Activated CD8-positive, alpha-beta memory T cell treated with anti-CD3 and anti-CD28 coated beads, Interleukin-2, amount 50 U/mL, for 48 hours (primary cell): ENCODE data around the gene RNF151.

ENCODE experiments used
- DNase-seq: peaks from one replicate; pipeline ENCODE4 v3.0.0-alpha.2; 2020

RNF151 gene

GRCh38 chr16:1978476-1979120 is 11.9 kb downstream of the RNF151 start:
- no peak for DNase-seq

GRCh38 chr16:1979271-1980029 is 12.8 kb downstream of the RNF151 start:
- no peak for DNase-seq

- no peak for DNase-seq
These were observed 13.5 kb downstream of the RNF151 start for GRCh38 chr16:1980030-1980769.

GRCh38 chr16:1980770-1981087 is 14.1 kb downstream of the RNF151 start:
- DNase-seq, result no peak

GRCh38 chr16:1981398-1981836 is 14.8 kb downstream of the RNF151 start, which contains the start of gene NOXO1:
Gene NOXO1 (minus strand): TSS chr16:1981469. CDS start chr16:1981179, 290 bp downstream.
- no peak for DNase-seq

GRCh38 chr16:1982013-1982433 is 15.4 kb downstream of the RNF151 start:
- no peak for DNase-seq

GRCh38 chr16:1982991-1983543 is 16.4 kb downstream of the RNF151 start:
- no peak for DNase-seq

GRCh38 chr16:1983544-1984346 is 17.1 kb downstream of the RNF151 start, which contains the start of gene GFER:
Gene GFER (plus strand): TSS chr16:1984193. CDS start chr16:1984219, 26 bp downstream.
- DNase-seq, result peak; percentile 89

- DNase-seq, result no peak
These were observed 17.9 kb downstream of the RNF151 start for GRCh38 chr16:1984347-1985225.

- DNase-seq, result no peak
These were observed 19.0 kb downstream of the RNF151 start for GRCh38 chr16:1985466-1986150.

GRCh38 chr16:1987198-1987597 is 20.5 kb downstream of the RNF151 start:
- DNase-seq, result no peak

- no peak for DNase-seq
These were observed 22.8 kb downstream of the RNF151 start, which contains the start of gene SYNGR3 for GRCh38 chr16:1989209-1990100. Gene SYNGR3 (plus strand): TSS chr16:1989970. CDS start chr16:1990103, 133 bp downstream.

- no peak for DNase-seq
These were observed 23.4 kb downstream of the RNF151 start for GRCh38 chr16:1990101-1990350.

- peak; percentile 78 for DNase-seq
These were observed 23.9 kb downstream of the RNF151 start for GRCh38 chr16:1990351-1991134.

- DNase-seq, result peak; percentile 77
These were observed 24.5 kb downstream of the RNF151 start for GRCh38 chr16:1991135-1991551.

- no peak for DNase-seq
These were observed 24.9 kb downstream of the RNF151 start for GRCh38 chr16:1991588-1991947.

GRCh38 chr16:1991948-1992703 is 25.5 kb downstream of the RNF151 start:
- DNase-seq, result peak; percentile 99

GRCh38 chr16:1992704-1993317 is 26.2 kb downstream of the RNF151 start:
- DNase-seq, result no peak
